AG04450 (cell line): ENCODE results near the gene MEIOSIN. TPM values are rescaled to one million over a fixed set of nuclear protein-coding genes. Genes with fewer than 3 reads are reported as not detected.

ENCODE experiments used
- CTCF ChIA-PET: fragments of 300-600, 350-600 bp; formaldehyde crosslinking; extraction: SDS; loops from one replicate; lab custom pipeline; 2022; ENCODE audit warnings: antibody characterized with exemption, inconsistent platforms; lab: Charles Lee
- POLR2A ChIA-PET: fragments of 350-600 bp; formaldehyde crosslinking; extraction: SDS; loops from one replicate; lab custom pipeline; 2021; ENCODE audit warnings: antibody characterized with exemption, inconsistent platforms; lab: Yijun Ruan, JAX
- DNase-seq: peaks from one replicate; pipeline ENCODE4 v3.0.0-alpha.2; 2011; ENCODE audit warnings: low read depth, low spot score
- H3K27ac ChIP-seq: one replicate; pipeline ENCODE4 v1.5.1; 2012; ENCODE audit warnings: low read depth, low read length, control low read depth
- H3K27me3 ChIP-seq: one replicate; pipeline ENCODE4 v1.6.0; 2012; ENCODE audit warnings: low read length; ENCODE audit not compliant: control insufficient read depth, insufficient read depth
- H3K4me3 ChIP-seq: 2 replicates; pipeline ENCODE4 v1.5.1; 2011; ENCODE audit warnings: mild to moderate bottlenecking, low read depth, low read length, control low read depth
- H3K9me3 ChIP-seq: 2 replicates; pipeline ENCODE4 v1.5.1; 2012; ENCODE audit warnings: low read length; ENCODE audit not compliant: control insufficient read depth, insufficient read depth
- polyA plus RNA-seq: library from polyadenylated mRNA; depleted of rRNA; stranded (reverse); fragments of >200 nt; gene quantifications from 2 replicates; pipeline ENCODE4 v1.2.3, GENCODE V29; 2011
- TF ChIP-seq, protein P1 (sequence below): IDR thresholded peaks from 2 replicates; pipeline ENCODE4 v1.5.1; 2011; ENCODE audit warnings: low read depth, low read length, control low read depth, inconsistent platforms

MEIOSIN gene
- polyA plus RNA-seq, 1 experiment = not detected

DNA sequence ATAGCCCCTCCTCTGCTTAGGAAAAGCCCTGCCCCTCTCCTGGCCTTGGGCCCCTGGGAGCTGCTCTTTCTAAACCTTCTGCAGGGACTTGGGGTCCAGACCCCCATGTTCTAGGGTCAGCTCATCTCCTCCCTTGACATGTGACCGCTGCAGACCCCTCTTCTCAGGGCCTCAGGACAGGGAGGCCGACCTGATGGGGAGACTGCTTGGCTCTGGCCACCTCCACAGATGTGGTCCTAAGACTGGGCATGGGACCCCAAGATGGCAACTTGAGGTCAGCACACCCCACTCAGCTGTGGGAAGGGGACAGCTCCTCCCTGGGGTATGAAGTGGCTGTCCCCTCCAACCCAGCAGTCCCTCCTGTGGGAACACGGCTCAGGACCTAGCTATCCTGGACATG lies 39.7 kb downstream of the MEIOSIN start:
- H3K27ac ChIP-seq = no peak overlapping the region
- POLR2A ChIA-PET = interaction anchor here (1.0 to 1.2 kb wide), 2 partner anchors 10 to 26 kb away, joined by 4 to 8 read pairs; no protein-coding TSS in a partner anchor
- H3K4me3 ChIP-seq = no peak overlapping the region
- DNase-seq = no peak
- H3K27me3 ChIP-seq = no peaks in the 10 kb centered on the region
- CTCF ChIA-PET = interaction anchor here (1.1 kb wide), 1 partner anchor 26 kb away, joined by 3 read pairs; no protein-coding TSS in a partner anchor
- H3K9me3 ChIP-seq = no peaks in the 10 kb centered on the region; the same call in 1 of the 2 replicates
- TF ChIP-seq, protein P1, sequence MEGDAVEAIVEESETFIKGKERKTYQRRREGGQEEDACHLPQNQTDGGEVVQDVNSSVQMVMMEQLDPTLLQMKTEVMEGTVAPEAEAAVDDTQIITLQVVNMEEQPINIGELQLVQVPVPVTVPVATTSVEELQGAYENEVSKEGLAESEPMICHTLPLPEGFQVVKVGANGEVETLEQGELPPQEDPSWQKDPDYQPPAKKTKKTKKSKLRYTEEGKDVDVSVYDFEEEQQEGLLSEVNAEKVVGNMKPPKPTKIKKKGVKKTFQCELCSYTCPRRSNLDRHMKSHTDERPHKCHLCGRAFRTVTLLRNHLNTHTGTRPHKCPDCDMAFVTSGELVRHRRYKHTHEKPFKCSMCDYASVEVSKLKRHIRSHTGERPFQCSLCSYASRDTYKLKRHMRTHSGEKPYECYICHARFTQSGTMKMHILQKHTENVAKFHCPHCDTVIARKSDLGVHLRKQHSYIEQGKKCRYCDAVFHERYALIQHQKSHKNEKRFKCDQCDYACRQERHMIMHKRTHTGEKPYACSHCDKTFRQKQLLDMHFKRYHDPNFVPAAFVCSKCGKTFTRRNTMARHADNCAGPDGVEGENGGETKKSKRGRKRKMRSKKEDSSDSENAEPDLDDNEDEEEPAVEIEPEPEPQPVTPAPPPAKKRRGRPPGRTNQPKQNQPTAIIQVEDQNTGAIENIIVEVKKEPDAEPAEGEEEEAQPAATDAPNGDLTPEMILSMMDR = no peak

DNA sequence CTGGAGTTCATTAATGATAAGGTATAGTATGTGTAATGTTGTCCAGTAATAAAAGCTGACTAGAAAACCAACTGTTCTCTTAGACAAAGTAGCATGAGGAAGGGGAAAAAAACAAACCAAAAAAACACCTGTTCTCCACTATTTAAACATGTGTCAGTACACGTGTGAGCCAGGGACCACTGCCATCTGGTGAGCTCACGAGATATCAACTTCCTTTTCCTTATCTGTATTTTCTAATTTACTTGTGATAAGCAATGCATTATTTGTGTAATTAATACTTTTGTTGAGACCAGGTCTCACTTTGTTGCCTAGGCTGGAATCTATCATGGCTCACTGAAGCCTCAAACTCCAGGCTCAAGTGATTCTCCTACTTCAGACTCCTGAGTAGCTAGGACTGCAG lies 40.1 kb downstream of the MEIOSIN start:
- H3K27me3 ChIP-seq = no peaks in the 10 kb centered on the region
- TF ChIP-seq, protein P1 = no peak
- ChIA-PET CTCF (interaction anchor here (1.1 kb wide), 1 partner anchor 26 kb away, joined by 3 read pairs; no protein-coding TSS in a partner anchor), POLR2A (interaction anchor here (1.0 to 1.2 kb wide), 2 partner anchors 10 to 26 kb away, joined by 4 to 8 read pairs; no protein-coding TSS in a partner anchor)
- DNase-seq = no peak
- no peaks in the 10 kb centered on the region; the same call in 1 of the 2 replicates for H3K9me3 ChIP-seq
- H3K27ac ChIP-seq = no peak overlapping the region
- no peak overlapping the region for H3K4me3 ChIP-seq

DNA sequence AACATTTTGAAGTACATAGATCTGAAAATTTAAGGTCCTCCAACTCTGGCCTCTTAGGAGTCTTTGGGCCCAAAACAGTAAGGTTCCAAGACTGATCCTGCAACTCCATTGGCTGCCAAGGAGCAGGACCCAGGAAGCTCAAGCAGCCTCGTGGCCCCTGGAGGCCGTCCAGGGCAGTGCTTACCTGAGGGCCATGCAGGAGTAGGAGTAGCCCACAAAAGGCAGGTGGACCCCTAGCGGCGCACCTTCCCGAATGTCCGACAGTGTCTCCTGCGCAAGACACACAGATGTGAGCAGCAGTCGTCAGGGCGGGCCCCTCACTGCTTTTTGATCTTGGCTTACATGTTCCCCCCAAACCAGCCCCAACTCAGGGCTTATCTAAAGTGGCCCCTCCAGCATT lies 41.5 kb downstream of the MEIOSIN start:
- no peak overlapping the region for H3K4me3 ChIP-seq
- POLR2A ChIA-PET = no interaction called here
- H3K9me3 ChIP-seq = no peaks in the 10 kb centered on the region; the same call in 1 of the 2 replicates
- no peaks in the 10 kb centered on the region for H3K27me3 ChIP-seq
- H3K27ac ChIP-seq = no peak overlapping the region
- no peak for DNase-seq
- CTCF ChIA-PET = no interaction called here
- TF ChIP-seq, protein P1 = no peak

DNA sequence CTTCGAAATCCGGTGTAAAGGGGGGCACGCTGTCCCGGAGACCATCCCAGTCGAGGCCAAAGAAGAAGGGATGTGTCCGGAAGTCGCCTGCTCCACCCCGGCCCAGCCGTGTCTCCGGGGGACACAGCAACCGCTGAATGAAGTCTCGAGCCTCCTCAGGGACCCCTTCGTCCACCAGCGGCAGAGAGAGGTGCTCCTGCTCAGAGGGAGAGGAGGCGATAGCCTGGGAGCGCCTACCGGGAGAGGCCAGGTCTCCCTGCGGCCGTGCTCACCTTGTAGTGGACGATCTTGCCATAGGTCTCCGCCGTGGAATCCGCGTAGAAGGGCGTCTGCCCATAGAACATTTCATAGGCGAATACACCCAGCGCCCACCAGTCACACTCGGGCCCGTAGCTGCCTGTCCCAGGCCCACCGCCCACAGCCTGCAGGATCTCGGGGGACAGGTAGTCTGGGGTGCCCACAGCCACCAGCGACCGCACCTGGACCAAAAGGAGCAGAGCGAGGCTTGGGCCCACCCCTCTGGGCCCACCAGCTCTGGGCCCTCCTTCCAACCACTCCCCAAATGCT lies 44.2 kb downstream of the MEIOSIN start:
- Histone ChIP-seq H3K27me3 (no peaks in the 10 kb centered on the region), H3K9me3 (no peaks in the 10 kb centered on the region; the same call in 1 of the 2 replicates), H3K4me3 (no peak overlapping the region), H3K27ac (no peak overlapping the region)
- POLR2A ChIA-PET = interaction anchor here (0.6 to 0.7 kb wide), 2 partner anchors 22 to 47 kb away, joined by 3 to 5 read pairs; partner anchors contain the start of gene FBXO46
- TF ChIP-seq, protein P1 = no peak
- DNase-seq = no peak
- CTCF ChIA-PET = interaction anchor here (0.9 kb wide), 1 partner anchor 21 kb away, joined by 3 read pairs; no protein-coding TSS in a partner anchor
